ENCODE data around the gene ALMS1.
"Not testable (repeated sequence)": the region's sequence is repeated elsewhere in the genome, so short reads cannot be mapped to it uniquely, and the experiment has no call there.

The ALMS1 gene

DNA sequence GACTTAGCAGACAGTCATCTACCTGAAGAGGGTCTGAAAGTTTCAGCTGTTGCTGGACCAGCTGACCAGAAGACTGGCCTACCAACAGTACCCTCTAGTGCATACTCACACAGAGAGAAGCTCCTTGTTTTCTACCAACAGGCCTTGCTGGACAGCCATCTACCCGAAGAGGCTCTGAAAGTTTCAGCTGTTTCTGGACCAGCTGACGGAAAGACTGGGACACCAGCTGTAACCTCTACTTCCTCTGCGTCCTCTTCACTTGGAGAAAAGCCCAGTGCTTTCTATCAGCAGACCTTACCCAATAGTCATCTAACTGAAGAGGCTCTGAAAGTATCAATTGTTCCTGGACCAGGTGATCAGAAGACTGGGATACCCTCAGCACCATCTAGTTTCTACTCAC is 63.2 kb downstream of the ALMS1 start:
- TF ChIP-seq, protein P1, sequence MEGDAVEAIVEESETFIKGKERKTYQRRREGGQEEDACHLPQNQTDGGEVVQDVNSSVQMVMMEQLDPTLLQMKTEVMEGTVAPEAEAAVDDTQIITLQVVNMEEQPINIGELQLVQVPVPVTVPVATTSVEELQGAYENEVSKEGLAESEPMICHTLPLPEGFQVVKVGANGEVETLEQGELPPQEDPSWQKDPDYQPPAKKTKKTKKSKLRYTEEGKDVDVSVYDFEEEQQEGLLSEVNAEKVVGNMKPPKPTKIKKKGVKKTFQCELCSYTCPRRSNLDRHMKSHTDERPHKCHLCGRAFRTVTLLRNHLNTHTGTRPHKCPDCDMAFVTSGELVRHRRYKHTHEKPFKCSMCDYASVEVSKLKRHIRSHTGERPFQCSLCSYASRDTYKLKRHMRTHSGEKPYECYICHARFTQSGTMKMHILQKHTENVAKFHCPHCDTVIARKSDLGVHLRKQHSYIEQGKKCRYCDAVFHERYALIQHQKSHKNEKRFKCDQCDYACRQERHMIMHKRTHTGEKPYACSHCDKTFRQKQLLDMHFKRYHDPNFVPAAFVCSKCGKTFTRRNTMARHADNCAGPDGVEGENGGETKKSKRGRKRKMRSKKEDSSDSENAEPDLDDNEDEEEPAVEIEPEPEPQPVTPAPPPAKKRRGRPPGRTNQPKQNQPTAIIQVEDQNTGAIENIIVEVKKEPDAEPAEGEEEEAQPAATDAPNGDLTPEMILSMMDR (IDR thresholded peaks at IDR 0.05; ENCODE audit: control insufficient read depth, insufficient read depth, low read depth, low read length, missing control alignments): no peak
- H3K4me3 ChIP-seq (ENCODE audit: control insufficient read depth, low read depth, low read length): no peak overlapping the region
- no peak for DNase-seq (ENCODE audit: low read depth)

GRCh38 chr2:73449404-73449803 is 63.8 kb downstream of the ALMS1 start:
- TF ChIP-seq, protein P1 (IDR thresholded peaks at IDR 0.05; ENCODE audit: control insufficient read depth, insufficient read depth, low read depth, low read length, missing control alignments): no peak
- no peak overlapping the region for H3K4me3 ChIP-seq (ENCODE audit: control insufficient read depth, low read depth, low read length)
- no peak for DNase-seq (ENCODE audit: low read depth)

DNA sequence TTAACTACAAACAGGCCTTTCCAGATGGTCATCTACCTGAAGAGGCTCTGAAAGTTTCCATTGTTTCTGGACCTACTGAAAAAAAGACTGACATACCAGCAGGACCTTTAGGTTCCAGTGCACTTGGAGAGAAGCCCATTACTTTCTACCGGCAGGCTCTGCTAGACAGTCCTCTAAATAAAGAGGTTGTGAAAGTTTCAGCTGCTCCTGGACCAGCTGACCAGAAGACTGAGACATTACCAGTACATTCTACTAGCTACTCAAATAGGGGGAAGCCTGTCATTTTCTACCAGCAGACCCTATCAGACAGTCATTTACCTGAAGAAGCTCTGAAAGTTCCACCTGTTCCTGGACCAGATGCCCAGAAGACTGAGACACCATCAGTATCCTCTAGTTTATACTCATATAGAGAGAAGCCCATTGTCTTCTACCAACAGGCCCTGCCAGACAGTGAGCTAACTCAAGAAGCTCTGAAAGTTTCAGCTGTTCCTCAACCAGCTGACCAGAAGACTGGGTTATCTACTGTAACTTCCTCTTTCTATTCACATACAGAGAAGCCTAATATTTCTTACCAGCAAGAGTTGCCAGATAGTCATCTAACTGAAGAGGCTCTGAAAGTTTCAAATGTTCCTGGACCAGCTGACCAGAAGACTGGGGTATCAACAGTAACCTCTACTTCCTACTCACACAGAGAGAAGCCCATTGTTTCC is 65.8 kb downstream of the ALMS1 start:
- H3K4me3 ChIP-seq (ENCODE audit: control insufficient read depth, low read depth, low read length): no peak overlapping the region
- TF ChIP-seq, protein P1 (IDR thresholded peaks at IDR 0.05; ENCODE audit: control insufficient read depth, insufficient read depth, low read depth, low read length, missing control alignments): no peak
- DNase-seq (ENCODE audit: low read depth): no peak

GRCh38 chr2:73457982-73458381 is 72.3 kb downstream of the ALMS1 start:
- TF ChIP-seq, protein P1 (IDR thresholded peaks at IDR 0.05; ENCODE audit: control insufficient read depth, insufficient read depth, low read depth, low read length, missing control alignments): no peak
- no peak for DNase-seq (ENCODE audit: low read depth)
- no peak overlapping the region for H3K4me3 ChIP-seq (ENCODE audit: control insufficient read depth, low read depth, low read length)

DNA sequence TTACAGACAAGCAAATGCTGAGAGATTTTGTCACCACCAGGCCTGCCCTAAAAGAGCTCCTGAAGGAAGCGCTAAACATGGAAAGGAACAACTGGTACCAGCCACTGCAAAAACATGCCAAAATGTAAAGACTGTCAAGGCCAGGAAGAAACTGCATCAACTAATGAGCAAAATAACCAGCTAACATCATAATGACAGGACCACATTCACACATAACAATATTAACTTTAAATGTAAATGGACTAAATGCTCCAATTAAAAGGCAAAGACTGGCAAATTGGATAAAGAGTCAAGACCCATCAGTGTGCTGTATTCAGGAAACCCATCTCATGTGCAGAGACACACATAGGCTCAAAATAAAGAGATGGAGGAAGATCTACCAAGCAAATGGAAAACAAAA is 76.8 kb downstream of the ALMS1 start:
- H3K4me3 ChIP-seq (ENCODE audit: control insufficient read depth, low read depth, low read length); DNase-seq (ENCODE audit: low read depth): not testable (repeated sequence)

DNA sequence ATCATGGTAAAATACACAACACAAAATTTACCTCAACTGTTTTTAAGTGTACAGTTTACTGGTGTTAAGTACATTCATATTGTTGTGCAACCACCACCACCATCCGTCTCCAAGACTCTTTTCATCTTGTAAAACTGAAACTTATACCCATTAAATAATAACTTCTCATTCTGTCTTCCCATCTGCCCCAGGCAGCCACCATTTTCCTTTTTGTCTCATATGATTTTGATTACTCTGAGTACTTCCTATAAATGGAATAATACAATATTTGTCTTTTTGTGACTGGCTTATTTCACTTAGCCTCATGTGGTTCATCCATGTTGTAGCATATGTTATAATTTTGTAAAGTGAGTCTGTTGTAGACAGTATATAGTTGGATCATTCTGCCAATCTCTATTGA is 82.7 kb downstream of the ALMS1 start:
- H3K4me3 ChIP-seq (ENCODE audit: control insufficient read depth, low read depth, low read length): no peak overlapping the region
- TF ChIP-seq, protein P1 (IDR thresholded peaks at IDR 0.05; ENCODE audit: control insufficient read depth, insufficient read depth, low read depth, low read length, missing control alignments): no peak
- no peak for DNase-seq (ENCODE audit: low read depth)

DNA sequence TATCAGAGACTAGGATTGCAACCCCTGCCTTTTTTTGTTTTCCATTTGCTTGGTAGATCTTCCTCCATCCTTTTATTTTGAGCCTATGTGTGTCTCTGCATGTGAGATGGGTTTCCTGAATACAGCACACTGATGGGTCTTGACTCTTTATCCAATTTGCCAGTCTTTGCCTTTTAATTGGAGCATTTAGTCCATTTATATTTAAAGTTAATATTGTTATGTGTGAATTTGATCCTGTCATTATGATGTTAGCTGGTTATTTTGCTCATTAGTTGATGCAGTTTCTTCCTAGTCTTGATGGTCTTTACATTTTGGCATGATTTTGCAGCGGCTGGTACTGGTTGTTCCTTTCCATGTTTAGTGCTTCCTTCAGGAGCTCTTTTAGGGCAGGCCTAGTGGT is 98.2 kb downstream of the ALMS1 start:
- DNase-seq (ENCODE audit: low read depth); H3K4me3 ChIP-seq (ENCODE audit: control insufficient read depth, low read depth, low read length): not testable (repeated sequence)

GRCh38 chr2:73487112-73487657 is 101.5 kb downstream of the ALMS1 start:
- no peak overlapping the region for H3K4me3 ChIP-seq (ENCODE audit: control insufficient read depth, low read depth, low read length)
- TF ChIP-seq, protein P1 (IDR thresholded peaks at IDR 0.05; ENCODE audit: control insufficient read depth, insufficient read depth, low read depth, low read length, missing control alignments): no peak
- DNase-seq (ENCODE audit: low read depth): no peak

All from AG09309 (cell line).